VCaP (cell line): ENCODE measurements around the gene CNOT1.
A peak's percentile ranks its signal among the peaks of the same experiment; 100 is the strongest.

Source experiments
- H3K27ac ChIP-seq: fragments of 450-650 bp; 2 replicates; pipeline ENCODE4 v1.5.1; 2017
- CTCF ChIP-seq: fragments of 450-650 bp; conservative IDR thresholded peaks from 2 replicates; pipeline ENCODE4 v1.5.1; 2017; ENCODE audit warnings: mild to moderate bottlenecking, moderate library complexity

The CNOT1 gene

DNA sequence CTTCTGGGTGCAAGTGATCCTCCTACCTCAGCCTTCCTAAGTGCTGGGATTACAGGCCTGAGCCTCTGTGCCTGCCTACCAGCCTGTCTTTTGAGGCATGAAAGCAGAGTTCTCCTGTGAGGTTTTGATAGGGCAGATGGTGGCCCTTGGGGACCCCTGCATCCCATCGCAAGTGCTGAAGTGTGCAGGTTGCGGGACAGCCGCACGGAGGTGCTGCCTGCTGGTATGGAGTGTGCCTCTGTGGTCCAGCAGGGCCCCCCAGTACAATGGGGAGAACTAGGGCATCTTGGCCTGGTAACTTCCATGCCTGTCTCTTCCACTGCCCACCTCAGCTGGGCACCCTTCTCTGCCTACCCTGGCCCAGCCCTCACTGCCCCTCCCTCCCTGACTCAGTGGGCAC is 139.6 kb downstream of the CNOT1 start:
- no peak overlapping the region for H3K27ac ChIP-seq
- no peak for TF ChIP-seq CTCF

- H3K27ac ChIP-seq = no peak overlapping the region
- TF ChIP-seq CTCF = no peak
Measured at GRCh38 chr16:58488531-58488930, 141.1 kb downstream of the CNOT1 start.

DNA sequence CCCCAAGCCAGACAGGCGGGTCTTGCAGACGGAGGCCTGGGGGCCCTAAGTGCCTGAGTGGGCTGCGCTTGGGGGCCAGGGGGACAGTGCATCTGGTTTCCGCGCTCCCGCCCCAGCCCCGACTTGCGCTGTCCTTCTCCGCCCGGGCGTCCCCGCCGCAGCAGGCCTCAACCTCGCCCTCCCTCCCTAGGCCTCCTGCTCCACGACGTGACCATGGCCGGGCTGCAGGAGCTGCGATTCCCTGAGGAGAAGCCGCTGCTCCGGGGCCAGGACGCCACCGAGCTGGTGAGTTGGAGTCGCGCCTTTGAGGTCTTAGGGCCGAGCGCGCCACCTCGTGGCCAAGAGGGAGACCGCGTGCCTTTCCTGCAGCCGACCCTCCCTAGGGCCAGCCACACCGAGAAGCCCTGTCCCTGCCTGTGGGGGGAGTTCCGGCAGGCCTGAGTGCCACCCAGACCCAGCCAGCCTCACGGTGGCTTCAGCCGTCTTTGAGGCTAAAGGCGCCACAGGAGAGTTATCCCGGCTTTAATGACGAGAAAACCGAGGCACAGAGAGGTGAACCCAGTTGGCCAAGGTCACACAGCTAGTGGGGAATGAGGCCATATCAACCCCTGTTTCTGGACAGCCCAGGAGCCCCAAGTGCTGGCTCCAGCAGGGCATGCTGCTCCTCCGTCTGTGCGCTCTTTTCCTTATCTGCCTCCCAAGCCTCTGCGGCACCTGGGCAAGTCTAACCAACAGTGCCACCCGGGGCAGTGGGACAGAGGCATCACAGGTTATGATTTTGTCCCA is 141.9 kb downstream of the CNOT1 start:
- no peak overlapping the region for H3K27ac ChIP-seq
- peak; percentile 83 for TF ChIP-seq CTCF

GRCh38 chr16:58485184-58485887 is 144.3 kb downstream of the CNOT1 start:
- no peak overlapping the region for H3K27ac ChIP-seq
- TF ChIP-seq CTCF = no peak

- TF ChIP-seq CTCF = no peak
- no peak overlapping the region for H3K27ac ChIP-seq
Measured at GRCh38 chr16:58481931-58482330, 147.7 kb downstream of the CNOT1 start.

DNA sequence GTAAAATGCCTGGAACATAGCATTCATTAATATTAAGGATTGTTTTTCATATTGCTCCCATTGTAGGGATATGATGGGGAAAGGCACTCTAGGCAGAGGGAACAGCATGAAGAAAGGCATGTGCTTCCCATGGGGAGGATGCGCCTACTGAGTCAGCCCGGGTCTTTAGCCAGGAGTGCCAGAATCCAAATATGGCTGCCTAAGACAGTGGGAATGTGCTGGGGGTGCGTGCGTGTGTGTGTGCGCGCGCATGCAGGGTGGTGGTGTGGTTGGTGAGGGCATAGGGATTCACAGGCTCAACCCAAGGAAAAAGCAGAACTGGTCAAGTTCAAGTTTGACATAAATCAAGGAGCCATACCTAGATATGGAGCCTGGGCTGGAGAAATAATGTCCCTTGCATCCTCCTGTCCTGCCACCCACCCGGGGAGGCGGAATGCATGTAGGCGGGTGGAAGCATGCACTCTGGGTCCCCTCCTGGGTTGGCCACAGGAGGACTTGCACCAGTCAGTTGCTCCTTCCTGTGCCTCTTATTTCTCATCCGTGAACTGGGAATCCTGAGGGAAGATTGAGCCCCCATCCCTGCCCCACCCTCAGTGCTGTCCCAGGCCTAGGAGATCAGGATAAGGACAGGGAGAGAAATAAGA is 148.3 kb downstream of the CNOT1 start:
- H3K27ac ChIP-seq = no peak overlapping the region
- TF ChIP-seq CTCF = no peak

DNA sequence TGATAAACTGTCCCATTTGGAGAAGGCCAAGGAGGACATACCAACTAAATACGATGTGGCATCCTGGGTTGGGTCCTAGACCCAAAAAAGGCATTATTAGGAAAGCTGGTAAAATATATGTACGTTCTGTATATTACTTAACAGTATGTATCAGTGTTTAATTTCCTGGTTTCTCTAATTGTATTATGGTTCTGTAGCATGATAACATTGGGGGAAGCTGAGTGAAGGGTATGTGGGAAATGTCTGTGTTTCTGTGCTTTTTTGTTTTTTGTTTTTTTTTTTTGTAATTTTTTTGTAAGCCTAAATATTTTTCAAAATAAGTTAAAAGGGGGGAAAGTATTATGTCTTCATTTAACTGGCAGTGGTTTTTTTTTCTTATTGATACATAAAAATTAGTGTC is 151.2 kb downstream of the CNOT1 start:
- no peak for TF ChIP-seq CTCF
- H3K27ac ChIP-seq = no peak overlapping the region
